Measurements from ENCODE around the gene VWCE.
"Not testable (repeated sequence)": the region's sequence is repeated elsewhere in the genome, so short reads cannot be mapped to it uniquely, and the experiment has no call there.

VWCE gene

DNA sequence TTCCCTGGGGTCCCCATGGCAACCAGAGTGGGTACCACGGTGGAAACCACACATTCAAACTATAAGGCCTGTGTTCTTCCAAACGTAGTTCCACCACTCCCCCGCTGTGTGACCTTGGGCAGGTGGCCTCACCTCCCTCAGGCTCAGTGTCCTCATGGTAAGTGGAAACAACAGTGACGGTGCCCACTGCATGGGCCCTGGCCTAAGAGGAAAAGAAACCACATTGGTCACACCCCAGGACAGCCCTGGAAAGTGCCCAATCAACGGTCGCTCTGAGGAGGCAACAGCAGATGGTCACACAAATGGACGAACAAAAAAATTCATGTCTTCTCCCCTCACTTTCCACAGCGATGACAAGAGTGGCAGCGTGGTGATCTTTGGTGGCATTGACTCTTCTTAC lies 47.0 kb downstream of the VWCE start:
- not testable (repeated sequence) for H3K27ac ChIP-seq

DNA sequence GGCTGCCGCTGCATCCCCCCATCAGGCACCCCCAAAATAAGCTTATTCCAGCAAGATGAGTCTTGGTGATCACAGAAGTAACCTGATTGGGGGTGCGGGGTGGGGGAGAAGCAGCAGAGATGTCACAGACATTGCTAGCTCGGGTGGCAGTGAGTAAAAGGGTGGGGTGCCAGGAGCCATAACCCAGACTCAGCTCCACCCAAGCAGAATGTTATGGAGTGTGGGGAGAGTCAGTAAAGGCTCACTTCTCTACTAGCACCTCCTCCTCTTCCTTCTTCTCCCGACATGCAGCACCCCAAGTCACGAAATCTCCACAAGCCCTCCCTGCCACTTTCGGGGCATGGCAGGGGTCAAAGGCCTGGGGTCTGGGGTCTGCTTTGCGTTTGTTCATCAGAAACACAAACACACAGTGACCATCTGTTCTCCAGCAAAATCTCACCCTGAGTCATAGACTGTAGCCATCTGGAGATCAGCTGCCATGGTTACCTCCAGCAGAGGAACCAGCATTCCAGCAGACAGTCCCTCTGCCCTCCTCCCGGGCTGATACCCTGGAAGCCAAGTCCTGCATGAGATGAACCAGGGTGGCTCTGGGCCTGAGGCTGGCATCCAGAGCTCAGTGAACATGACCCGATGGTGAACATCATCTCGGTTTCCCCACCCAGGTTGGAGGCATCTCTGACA lies 49.7 kb downstream of the VWCE start:
- H3K27ac ChIP-seq, result not testable (repeated sequence)

DNA sequence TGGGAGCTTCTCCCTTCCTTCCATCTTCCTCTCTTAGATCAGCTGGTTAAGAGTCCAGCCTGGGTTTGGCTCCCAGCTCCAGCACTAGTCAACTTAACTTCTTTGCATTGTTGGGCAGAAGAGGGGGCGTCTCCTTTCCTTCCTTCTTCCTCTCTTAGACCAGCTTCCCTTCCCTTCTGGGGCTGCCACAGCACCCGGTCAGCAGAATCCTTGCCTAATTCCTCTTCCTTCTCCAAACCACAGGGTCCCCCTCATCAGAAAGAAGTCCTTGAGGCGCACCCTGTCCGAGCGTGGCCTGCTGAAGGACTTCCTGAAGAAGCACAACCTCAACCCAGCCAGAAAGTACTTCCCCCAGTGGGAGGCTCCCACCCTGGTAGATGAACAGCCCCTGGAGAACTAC lies 53.6 kb downstream of the VWCE start:
- not testable (repeated sequence) for H3K27ac ChIP-seq

DNA sequence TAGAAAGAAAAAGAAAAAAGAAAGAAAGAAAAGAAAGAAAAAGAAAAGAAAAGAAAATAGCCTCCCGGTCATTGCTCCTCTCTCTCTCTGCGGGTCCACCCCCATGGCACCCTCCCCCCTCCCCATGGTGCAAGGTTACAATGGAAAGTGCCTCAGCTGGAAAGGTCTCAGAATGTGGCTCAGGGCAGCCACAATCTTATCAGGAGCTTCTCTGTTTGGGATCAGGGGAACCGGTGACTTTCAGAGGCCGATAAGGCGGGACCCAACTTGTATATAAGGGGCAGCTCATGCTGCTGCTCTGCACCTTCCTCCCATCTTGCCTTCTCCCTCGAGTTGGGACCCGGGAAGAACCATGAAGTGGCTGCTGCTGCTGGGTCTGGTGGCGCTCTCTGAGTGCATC lies 54.2 kb downstream of the VWCE start, which contains the start of gene PGA5:
TSS of gene PGA5 (plus strand) at position 301 of the 400 bp plus-strand sequence. CDS start at position 353, 52 bp downstream.
- not testable (repeated sequence) for H3K27ac ChIP-seq

DNA sequence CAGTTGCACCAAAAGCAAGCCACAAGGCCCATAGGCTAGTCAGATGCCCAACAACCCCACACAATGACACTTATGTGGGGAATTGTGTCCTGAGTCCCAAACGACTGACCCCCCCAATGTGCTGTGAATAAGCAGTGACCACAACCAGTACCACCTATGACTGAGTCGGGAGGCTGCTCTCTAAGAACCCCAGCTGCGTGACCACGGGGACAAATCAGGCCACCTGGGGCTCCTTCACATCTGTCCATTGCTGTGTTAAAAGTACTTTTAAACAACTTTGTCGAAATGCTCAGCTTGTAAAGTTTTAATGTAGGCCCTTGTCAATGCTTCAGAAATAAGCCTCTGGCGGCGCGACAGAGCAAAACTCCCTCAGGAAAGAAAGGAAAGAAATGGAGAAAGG lies 54.8 kb downstream of the VWCE start:
- H3K27ac ChIP-seq, result not testable (repeated sequence)

DNA sequence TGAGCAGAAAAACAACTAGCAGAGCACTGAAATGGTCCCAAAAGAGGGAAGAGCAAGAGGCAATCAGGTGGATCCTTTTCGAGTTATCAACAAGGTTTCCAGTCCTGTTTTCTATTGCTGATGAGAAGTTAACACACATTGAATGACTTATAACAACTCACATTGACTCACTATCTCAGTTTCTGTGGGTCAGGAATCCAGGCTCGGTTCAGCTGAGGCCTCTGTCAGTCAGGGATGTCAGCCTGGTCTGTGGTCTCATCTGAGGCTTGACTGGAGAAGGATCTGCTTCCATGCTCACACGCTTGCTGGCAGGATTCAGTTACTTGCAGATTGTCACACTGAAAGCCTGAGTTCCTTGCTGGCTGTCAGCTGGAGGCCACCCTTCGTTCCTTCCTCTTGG lies 58.0 kb downstream of the VWCE start:
- not testable (repeated sequence) for H3K27ac ChIP-seq

DNA sequence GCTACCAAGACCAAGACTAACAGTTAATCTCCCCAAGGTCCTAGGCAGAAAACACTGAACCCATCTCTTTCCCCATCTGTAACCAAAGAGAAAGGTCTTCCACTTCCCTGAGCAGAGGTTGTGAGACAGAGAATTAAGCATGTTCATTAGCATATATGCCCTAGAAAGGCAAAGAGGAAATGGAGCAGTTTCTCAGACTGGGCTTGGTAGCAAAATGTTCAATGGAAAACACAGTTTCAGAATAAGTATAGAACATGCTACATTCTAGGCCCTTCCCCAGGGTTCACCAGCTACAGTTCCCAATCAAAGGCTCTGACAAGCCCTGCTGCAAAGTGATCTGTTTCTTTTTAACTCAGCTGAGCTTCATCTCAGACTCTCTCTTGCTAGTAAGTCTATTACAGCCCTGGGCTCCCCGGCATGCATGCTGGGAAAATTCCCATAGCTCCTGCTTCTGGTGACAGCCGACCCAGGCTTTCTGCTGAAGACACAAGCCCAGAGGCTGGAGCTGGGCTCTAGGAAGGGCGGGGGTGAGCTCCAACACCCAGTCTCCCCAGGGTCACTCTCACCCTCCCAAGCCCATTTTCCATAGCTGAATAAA lies 62.5 kb downstream of the VWCE start:
- not testable (repeated sequence) for H3K27ac ChIP-seq

DNA sequence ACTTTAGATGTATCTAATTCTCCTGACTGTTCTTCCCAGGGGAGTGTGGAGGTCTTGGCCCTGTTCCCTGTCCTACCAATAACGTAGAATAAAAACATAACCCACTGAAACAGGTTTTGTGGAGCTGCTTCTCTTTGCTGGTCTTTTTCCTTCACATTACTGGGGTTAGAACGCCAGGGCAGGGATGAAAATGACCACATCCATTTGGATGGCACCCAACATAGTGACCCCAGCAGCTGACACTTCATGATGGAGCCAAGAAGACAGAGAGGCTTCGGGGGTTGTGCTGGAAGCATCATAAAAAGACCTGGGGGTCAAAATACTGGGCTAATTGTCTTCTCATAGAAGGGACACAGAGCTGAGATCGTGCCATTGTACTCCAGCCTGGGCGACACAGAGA lies 63.5 kb downstream of the VWCE start:
- H3K27ac ChIP-seq, result not testable (repeated sequence)

DNA sequence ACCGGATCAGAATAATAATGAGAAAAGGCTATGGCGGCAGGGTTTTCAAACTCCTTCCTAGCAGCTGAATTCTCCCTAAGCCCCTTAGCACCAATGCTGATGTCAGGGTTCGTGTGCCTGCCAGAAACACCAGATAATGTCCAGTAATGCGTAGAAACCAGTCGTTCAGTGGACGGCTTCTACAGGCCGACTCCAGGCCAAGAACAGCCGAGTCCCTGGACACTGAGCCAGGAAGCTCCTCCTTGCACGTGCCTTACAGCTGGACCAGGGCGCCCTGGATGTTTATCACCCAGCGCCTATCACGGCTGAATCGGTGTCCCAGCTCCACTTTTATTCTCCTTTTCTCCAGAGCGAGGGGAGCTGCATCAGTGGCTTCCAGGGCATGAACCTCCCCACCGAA lies 64.1 kb downstream of the VWCE start:
- H3K27ac ChIP-seq, result not testable (repeated sequence)

DNA sequence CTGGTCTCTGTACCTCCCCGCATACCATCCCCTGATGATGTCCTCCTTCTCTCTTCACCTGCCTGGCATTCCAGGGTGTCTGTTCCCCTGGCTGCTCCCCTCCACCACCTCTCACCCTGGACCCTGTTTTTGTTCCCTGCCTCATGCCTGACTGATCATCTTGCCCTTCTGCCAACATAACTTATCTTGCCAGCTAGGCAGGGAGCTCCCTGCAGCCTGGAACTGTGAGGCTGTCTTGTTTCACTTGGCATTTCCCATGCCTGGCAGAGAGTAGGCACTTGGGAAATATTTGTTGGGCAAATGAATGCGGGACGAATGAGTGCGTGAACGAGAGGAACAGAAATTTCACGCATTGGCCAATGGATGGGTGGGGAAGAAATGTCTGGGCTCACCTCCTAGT lies 65.7 kb downstream of the VWCE start:
- H3K27ac ChIP-seq, result not testable (repeated sequence)

DNA sequence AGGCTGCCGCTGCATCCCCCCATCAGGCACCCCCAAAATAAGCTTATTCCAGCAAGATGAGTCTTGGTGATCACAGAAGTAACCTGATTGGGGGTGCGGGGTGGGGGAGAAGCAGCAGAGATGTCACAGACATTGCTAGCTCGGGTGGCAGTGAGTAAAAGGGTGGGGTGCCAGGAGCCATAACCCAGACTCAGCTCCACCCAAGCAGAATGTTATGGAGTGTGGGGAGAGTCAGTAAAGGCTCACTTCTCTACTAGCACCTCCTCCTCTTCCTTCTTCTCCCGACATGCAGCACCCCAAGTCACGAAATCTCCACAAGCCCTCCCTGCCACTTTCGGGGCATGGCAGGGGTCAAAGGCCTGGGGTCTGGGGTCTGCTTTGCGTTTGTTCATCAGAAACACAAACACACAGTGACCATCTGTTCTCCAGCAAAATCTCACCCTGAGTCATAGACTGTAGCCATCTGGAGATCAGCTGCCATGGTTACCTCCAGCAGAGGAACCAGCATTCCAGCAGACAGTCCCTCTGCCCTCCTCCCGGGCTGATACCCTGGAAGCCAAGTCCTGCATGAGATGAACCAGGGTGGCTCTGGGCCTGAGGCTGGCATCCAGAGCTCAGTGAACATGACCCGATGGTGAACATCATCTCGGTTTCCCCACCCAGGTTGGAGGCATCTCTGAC lies 68.5 kb downstream of the VWCE start:
- H3K27ac ChIP-seq, result not testable (repeated sequence)

DNA sequence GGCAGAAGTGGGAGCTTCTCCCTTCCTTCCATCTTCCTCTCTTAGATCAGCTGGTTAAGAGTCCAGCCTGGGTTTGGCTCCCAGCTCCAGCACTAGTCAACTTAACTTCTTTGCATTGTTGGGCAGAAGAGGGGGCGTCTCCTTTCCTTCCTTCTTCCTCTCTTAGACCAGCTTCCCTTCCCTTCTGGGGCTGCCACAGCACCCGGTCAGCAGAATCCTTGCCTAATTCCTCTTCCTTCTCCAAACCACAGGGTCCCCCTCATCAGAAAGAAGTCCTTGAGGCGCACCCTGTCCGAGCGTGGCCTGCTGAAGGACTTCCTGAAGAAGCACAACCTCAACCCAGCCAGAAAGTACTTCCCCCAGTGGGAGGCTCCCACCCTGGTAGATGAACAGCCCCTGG lies 72.4 kb downstream of the VWCE start:
- H3K27ac ChIP-seq, result not testable (repeated sequence)

DNA sequence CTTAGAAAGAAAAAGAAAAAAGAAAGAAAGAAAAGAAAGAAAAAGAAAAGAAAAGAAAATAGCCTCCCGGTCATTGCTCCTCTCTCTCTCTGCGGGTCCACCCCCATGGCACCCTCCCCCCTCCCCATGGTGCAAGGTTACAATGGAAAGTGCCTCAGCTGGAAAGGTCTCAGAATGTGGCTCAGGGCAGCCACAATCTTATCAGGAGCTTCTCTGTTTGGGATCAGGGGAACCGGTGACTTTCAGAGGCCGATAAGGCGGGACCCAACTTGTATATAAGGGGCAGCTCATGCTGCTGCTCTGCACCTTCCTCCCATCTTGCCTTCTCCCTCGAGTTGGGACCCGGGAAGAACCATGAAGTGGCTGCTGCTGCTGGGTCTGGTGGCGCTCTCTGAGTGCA lies 73.1 kb downstream of the VWCE start, which contains the start of gene PGA4:
TSS of gene PGA4 (plus strand) at position 301 of the 400 bp plus-strand sequence. CDS start at position 355, 54 bp downstream.
- H3K27ac ChIP-seq, result not testable (repeated sequence)

DNA sequence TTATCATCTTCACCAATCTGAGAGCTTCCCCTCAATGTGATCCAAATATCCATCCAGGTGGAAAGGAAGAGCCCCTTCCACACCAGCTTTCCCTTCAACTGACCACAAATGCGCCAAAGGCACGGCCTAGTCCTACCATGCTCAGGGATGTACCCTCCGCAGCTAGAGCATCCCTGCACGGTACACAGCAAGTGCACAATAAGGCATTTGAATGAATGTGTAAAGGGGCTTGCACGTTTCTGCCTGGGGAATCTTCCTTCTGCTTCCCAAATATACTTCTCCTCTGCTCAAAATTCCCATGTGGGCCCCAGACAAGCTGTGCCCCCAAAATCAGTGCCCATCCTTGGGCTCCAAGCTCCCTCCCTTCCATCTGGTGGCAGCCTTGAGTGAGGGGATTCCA lies 76.1 kb downstream of the VWCE start:
- not testable (repeated sequence) for H3K27ac ChIP-seq

DNA sequence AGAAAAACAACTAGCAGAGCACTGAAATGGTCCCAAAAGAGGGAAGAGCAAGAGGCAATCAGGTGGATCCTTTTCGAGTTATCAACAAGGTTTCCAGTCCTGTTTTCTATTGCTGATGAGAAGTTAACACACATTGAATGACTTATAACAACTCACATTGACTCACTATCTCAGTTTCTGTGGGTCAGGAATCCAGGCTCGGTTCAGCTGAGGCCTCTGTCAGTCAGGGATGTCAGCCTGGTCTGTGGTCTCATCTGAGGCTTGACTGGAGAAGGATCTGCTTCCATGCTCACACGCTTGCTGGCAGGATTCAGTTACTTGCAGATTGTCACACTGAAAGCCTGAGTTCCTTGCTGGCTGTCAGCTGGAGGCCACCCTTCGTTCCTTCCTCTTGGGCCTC lies 76.8 kb downstream of the VWCE start:
- not testable (repeated sequence) for H3K27ac ChIP-seq

DNA sequence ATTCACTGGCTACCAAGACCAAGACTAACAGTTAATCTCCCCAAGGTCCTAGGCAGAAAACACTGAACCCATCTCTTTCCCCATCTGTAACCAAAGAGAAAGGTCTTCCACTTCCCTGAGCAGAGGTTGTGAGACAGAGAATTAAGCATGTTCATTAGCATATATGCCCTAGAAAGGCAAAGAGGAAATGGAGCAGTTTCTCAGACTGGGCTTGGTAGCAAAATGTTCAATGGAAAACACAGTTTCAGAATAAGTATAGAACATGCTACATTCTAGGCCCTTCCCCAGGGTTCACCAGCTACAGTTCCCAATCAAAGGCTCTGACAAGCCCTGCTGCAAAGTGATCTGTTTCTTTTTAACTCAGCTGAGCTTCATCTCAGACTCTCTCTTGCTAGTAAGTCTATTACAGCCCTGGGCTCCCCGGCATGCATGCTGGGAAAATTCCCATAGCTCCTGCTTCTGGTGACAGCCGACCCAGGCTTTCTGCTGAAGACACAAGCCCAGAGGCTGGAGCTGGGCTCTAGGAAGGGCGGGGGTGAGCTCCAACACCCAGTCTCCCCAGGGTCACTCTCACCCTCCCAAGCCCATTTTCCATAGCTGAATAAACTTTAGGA lies 81.3 kb downstream of the VWCE start:
- not testable (repeated sequence) for H3K27ac ChIP-seq

DNA sequence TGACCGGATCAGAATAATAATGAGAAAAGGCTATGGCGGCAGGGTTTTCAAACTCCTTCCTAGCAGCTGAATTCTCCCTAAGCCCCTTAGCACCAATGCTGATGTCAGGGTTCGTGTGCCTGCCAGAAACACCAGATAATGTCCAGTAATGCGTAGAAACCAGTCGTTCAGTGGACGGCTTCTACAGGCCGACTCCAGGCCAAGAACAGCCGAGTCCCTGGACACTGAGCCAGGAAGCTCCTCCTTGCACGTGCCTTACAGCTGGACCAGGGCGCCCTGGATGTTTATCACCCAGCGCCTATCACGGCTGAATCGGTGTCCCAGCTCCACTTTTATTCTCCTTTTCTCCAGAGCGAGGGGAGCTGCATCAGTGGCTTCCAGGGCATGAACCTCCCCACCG lies 82.9 kb downstream of the VWCE start:
- H3K27ac ChIP-seq, result not testable (repeated sequence)

DNA sequence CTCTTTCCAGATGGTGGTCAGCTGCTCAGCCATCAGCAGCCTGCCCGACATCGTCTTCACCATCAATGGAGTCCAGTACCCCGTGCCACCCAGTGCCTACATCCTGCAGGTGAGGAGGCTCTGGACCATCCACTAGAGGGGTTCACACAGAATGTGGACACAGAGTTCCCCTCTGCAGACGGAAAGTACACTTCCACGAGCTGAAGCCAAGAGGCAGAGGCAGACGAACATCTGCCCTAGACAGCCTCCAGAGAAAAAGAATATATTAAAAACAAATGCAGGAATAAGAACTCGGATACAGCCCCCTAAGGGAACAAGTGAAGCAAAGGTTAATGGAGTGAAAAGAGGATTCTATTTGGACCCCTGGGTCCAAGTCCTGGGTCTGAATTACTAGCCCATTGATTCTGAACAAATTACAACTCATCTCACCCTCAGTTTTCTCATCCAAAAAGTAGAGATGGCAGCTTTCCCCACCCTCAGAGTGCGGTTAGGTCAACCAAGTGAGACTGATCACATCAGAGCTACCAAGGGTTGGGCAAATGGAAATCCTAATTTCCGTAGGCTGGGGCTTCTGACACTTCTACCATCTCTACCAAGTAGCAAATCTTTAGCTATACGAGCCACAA lies 83.7 kb downstream of the VWCE start:
- not testable (repeated sequence) for H3K27ac ChIP-seq

DNA sequence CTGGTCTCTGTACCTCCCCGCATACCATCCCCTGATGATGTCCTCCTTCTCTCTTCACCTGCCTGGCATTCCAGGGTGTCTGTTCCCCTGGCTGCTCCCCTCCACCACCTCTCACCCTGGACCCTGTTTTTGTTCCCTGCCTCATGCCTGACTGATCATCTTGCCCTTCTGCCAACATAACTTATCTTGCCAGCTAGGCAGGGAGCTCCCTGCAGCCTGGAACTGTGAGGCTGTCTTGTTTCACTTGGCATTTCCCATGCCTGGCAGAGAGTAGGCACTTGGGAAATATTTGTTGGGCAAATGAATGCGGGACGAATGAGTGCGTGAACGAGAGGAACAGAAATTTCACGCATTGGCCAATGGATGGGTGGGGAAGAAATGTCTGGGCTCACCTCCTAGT lies 84.5 kb downstream of the VWCE start:
- H3K27ac ChIP-seq, result not testable (repeated sequence)
